ENCODE measurements around the gene TBX19.

The TBX19 gene

GRCh38 chr1:168281603-168282325 is 1.1 kb downstream of the TBX19 start:
- DNase-seq, result no peak

DNA sequence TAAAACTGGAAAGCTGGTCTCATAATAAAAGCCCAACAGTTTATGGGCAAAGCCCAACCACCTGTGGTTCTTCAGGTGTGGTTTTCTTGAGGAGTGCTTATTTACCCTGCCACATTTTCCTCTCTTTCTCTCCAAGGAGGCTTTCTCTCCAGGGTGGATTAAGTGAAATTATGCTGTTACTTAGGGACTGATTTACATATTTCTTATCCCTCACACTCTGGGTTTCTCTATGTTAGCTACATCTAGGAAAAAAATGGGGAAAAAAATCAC is 4.8 kb downstream of the TBX19 start:
- DNase-seq, result no peak

DNA sequence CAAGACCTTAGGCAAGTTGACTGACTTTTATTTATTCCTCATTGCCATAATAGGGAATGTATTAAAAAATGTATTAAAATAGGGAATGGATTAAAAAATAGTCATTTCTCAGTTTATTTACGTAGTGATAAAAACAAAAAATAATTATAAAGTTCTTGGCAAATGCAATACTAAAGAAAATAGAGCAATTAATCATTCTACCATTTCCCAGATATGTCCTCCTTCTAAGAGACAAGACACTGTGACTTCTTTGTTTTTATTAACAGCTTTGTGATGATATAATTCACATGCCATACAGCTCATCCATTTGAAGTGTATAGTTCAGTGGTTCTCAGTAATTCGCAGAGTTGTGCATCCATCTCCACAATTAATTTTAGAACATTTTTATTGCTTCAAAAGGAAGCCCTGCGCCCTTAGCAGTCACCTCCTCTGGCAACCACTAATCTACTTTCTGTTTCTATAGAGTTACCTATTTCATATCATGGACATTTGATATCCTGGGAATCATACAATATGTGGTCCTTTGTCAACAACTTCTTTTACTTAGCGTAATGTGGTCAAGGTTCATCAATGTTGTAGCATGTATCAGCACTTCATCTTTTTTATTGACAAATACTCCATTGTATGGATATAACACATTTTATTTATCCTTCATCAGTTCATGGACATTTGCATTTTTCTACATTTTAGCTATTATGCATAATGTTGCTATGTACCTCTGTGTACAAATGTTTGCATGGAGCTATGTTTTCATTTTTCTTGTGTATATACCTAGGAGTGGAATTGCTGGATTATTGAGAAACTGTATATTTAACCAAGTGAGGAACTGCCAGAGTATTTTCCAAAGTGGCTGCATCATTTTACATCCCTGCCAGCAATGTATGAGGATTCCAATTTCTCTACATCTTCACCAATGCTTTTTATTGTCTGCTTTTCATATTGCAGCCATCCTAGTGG is 5.6 kb downstream of the TBX19 start:
- no peak for DNase-seq

GRCh38 chr1:168287237-168287664 is 6.6 kb downstream of the TBX19 start:
- DNase-seq, result no peak

- DNase-seq, result no peak
Observed at GRCh38 chr1:168288311-168289052, 7.8 kb downstream of the TBX19 start.

- DNase-seq, result no peak
Observed at GRCh38 chr1:168291222-168291837, 10.7 kb downstream of the TBX19 start.

DNA sequence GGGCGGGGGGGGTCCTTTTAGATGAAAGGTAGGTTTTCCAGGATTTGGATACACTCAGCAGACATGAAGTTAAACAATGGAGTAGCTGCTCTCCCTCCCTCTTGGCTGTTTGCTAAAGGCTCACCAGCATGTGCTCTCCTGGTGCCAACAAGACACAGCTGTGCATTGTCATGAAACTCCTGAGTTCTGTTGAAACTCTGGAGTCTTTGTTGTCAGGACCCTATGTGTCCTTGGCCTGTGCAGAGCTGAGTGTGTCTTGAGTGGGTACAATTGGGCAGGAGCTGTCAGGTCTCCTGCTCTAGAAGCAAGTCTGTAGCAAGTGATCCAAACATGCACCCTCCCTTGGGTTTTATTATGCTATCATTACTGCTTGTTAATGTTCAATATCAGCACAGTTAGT is 12.7 kb downstream of the TBX19 start:
- DNase-seq, result no peak

- DNase-seq, result no peak
Observed at GRCh38 chr1:168295411-168296114, 14.9 kb downstream of the TBX19 start.

DNA sequence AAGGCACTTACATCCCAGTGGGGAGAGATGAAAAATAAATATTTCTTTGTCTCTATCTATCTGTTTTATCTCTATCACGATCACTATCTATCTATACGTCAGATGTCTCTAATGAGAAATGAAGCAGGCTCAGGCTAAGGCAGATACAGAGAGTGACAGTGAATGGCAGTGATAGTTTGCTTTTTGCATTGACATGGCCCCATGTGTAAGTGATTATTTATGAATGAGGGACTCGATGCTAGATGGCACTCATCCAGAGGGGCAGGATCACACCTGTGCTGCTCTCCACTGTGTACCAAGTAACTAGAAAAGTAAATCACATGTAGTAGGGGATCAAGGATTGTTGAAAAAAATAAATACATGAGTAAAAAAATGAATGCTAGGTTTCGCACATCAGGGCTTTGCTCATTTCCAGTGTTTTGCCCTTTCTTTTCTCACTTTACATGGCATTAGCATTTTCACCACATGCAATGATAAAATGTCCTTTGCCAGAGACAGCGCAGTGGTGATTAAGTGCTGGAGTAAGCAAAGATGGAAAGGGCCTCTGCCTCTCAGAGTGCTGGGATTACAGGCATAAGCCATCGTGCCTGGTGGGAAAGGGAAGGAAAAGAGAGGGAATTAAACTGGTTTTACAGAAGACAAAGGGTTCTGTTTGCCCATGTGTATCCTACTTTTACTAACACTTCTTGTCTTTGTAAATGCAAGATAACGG is 16.5 kb downstream of the TBX19 start:
- no peak for DNase-seq

GRCh38 chr1:168298446-168298845 is 17.8 kb downstream of the TBX19 start:
- DNase-seq, result no peak

DNA sequence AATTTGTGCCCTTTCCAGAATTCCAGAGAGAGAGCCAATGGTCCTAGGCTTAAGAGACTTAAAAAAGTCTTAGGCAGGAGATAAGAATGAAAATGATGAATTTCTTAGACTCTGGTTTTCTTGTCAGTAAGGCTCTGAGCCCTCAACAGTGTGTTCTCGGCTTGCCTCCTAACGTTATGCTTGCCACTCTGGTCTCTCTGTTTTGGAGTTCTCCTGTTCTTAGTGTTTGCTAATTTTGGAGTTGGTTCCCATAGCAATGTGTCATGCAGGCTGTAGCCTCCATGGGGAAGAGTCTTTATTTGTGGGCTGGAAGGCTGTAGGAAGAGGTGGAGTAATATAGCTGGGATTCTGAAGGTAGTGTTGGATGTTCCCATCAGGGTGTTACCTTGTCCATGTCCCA is 19.9 kb downstream of the TBX19 start:
- no peak for DNase-seq

GRCh38 chr1:168301664-168302320 is 21.1 kb downstream of the TBX19 start:
- DNase-seq, result no peak

DNA sequence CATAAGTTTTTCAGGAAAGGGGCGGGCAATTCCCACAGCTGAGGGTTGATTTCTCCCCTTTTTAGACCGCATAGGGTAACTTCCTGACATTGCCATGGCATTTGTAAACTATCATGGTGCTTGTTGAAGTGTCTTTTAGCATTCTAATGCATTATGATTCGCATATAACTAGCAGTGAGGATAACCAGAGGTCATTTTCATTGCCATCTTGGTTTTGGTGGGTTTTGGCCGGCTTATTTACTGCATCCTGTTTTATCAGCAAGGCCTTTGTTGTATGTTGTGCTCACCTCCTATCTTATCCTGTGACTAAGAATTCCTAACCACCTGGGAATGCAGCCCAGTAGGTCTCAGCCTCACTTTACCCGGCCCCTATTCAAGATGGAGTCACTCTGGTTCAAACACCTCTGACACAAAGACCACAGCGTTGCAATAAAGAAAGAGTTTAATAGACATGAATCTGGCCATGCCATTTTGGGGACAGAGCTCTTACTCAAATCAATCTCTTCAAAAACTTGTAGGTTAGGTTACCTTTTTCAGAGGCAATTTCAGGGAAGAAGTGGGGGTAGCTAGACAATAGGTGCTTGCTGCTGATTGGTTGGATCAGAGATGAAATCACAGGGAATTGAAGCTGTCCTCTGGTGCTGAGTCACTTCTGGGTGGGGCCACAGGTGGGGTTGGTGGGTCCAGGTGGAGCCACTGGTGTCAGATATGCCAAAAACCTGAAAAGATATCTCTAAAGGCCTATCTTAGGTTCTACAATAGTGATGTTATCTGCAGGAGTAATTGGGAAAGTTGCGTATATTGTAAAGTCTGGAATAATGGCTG is 23.3 kb downstream of the TBX19 start:
- DNase-seq, result no peak

GRCh38 chr1:168304865-168305264 is 24.2 kb downstream of the TBX19 start:
- DNase-seq, result no peak

- no peak for DNase-seq
Observed at GRCh38 chr1:168312718-168313604, 32.3 kb downstream of the TBX19 start.

DNA sequence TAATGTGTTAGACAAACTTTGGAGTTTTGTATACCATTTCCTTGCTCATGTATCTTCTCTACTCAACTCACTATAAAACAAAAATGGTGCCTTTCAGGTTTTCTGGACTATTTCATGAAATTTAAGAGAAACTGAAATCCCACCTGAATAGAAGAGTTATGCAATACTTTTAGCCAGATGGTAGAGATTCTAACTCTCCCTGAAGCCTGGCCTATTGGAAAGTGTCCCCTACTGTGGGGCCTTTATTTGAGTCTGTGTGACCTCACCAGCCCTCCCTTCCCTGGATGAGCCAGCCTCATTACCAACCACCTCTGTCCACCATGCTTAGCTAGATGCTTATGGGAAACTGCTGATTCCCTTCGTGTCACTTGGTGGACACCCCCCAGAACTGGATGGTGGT is 35.5 kb downstream of the TBX19 start:
- no peak for DNase-seq

- no peak for DNase-seq
Observed at GRCh38 chr1:168317309-168317708, 36.6 kb downstream of the TBX19 start.

- no peak for DNase-seq
Observed at GRCh38 chr1:168319691-168320090, 39.0 kb downstream of the TBX19 start.

- DNase-seq, result no peak
Observed at GRCh38 chr1:168320149-168320548, 39.5 kb downstream of the TBX19 start.
